ENCODE measurements around the gene FNDC3A.

- TF ChIP-seq CTCF (IDR thresholded peaks at IDR 0.05): no peak
- TF ChIP-seq POLR2A (IDR thresholded peaks at IDR 0.05): no peak
These were observed 44.6 kb downstream of the FNDC3A start for GRCh38 chr13:49020328-49020727.
